OCI-LY7 (cell line): ENCODE data around the gene TRIM5.
"Not testable (repeated sequence)": the region's sequence is repeated elsewhere in the genome, so short reads cannot be mapped to it uniquely, and the experiment has no call there.

Source experiments
- CTCF ChIP-seq: fragments of 200-600 bp; sonication (generic); conservative IDR thresholded peaks from 2 replicates; pipeline ENCODE4 v1.5.1; 2014; ENCODE audit warnings: mild to moderate bottlenecking, antibody characterized with exemption, low read length, moderate library complexity, mixed read lengths
- EZH2phosphoT487 ChIP-seq: fragments of 200-600 bp; sonication (generic); IDR thresholded peaks from 2 replicates; pipeline ENCODE4 v1.6.1; 2018; ENCODE audit warnings: low read depth, borderline replicate concordance, mild to moderate bottlenecking, mixed run types, antibody characterized with exemption, low read length, moderate library complexity, mixed read lengths

- not testable (repeated sequence) for TF ChIP-seq CTCF, EZH2phosphoT487
These were observed 1.9 kb downstream of the TRIM5 start for GRCh38 chr11:5682890-5683441.
